OCI-LY3 (cell line): ENCODE data around the gene CYB5D1.

Source experiments
- H2AFZ ChIP-seq: fragments of 200-600, 300-600 bp; shearing (Covaris generic); 2 replicates; pipeline ENCODE4 v1.6.0; 2014; ENCODE audit warnings: antibody characterized with exemption, low read depth, low read length
- H3K27ac ChIP-seq: fragments of 200-600, 300-600 bp; sonication (generic); 2 replicates; pipeline ENCODE4 v1.5.1; 2014; ENCODE audit warnings: mild to moderate bottlenecking, low read length, moderate library complexity, mixed read lengths
- H3K27me3 ChIP-seq: fragments of 200-600, 300-600 bp; sonication (generic); 2 replicates; pipeline ENCODE4 v1.6.1; 2014; ENCODE audit warnings: low read depth, low read length, mixed read lengths
- H3K36me3 ChIP-seq: fragments of 200-600, 300-600 bp; sonication (generic); replicated peaks from 2 replicates; pipeline ENCODE3; 2014; ENCODE audit warnings: low read depth, low read length, mixed read lengths
- H3K4me1 ChIP-seq: fragments of 300-600, 200-600 bp; sonication (generic); 2 replicates; pipeline ENCODE4 v1.6.1; 2014; ENCODE audit warnings: low read length, mixed read lengths
- H3K4me2 ChIP-seq: fragments of 200-600, 300-600 bp; sonication (generic); 2 replicates; pipeline ENCODE4 v1.6.1; 2014; ENCODE audit warnings: low read length, mixed read lengths
- H3K4me3 ChIP-seq: fragments of 300-600, 200-600 bp; sonication (generic); 2 replicates; pipeline ENCODE4 v1.5.1; 2014; ENCODE audit warnings: antibody characterized with exemption, mild to moderate bottlenecking, low read length, moderate library complexity
- H3K79me2 ChIP-seq: fragments of 300-600, 200-600 bp; shearing (Covaris generic); 2 replicates; pipeline ENCODE4 v1.6.1; 2014; ENCODE audit warnings: mild to moderate bottlenecking, low read length, mixed read lengths
- H3K9ac ChIP-seq: fragments of 300-600, 200-600 bp; shearing (Covaris generic); 2 replicates; pipeline ENCODE4 v1.6.0; 2014; ENCODE audit warnings: mild to moderate bottlenecking, low read length, moderate library complexity
- H3K9me3 ChIP-seq: fragments of 200-600, 300-600 bp; shearing (Covaris generic); 2 replicates; pipeline ENCODE4 v1.6.1; 2014; ENCODE audit warnings: low read length, mixed read lengths; ENCODE audit not compliant: insufficient read depth
- H4K20me1 ChIP-seq: fragments of 200-600, 300-600 bp; sonication (generic); 2 replicates; pipeline ENCODE4 v1.6.1; 2016; ENCODE audit warnings: low read length, mixed read lengths; ENCODE audit not compliant: insufficient read depth
- CTCF ChIP-seq: fragments of 200-600, 300-600 bp; sonication (generic); IDR thresholded peaks from 2 replicates; pipeline ENCODE4 v1.5.1; 2014; ENCODE audit warnings: antibody characterized with exemption, low read length, low read depth
- EZH2phosphoT487 ChIP-seq: fragments of 200-600 bp; shearing (Covaris generic); IDR thresholded peaks from 2 replicates; pipeline ENCODE4 v1.6.1; 2018; ENCODE audit warnings: antibody characterized with exemption, mixed run types, low read depth

Gene CYB5D1

DNA sequence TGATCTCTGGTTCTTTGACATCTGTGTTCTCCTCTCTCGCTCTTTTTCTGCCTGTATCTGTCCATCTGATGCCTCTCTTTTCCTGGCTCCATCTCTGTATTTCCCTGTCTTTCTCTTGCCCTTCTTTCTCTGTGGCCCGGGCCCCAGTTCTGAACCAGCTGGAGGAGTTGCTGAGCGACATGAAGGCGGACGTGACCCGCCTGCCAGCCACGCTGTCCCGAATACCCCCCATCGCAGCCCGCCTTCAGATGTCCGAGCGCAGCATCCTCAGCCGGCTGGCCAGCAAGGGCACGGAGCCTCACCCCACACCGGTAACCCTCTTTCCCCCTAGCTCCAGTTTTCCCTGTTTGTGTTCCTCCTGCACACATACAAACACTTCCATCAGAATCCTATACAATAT is 52.5 kb downstream of the CYB5D1 start:
- Histone ChIP-seq H3K4me1 (peaks cover 7% of the 10 kb centered on the region; the same call in 1 of the 2 replicates), H3K4me2 (no peak overlapping the region), H3K36me3 (peaks cover 2% of the 10 kb centered on the region), H2AFZ (no peak overlapping the region), H3K4me3 (no peak overlapping the region), H3K9me3 (no peaks in the 10 kb centered on the region), H3K27me3 (no peaks in the 10 kb centered on the region), H3K79me2 (no peaks in the 10 kb centered on the region), H3K9ac (no peak overlapping the region), H3K27ac (no peak overlapping the region), H4K20me1 (no peaks in the 10 kb centered on the region)
- no peak for TF ChIP-seq EZH2phosphoT487
- TF ChIP-seq CTCF, result no peak

DNA sequence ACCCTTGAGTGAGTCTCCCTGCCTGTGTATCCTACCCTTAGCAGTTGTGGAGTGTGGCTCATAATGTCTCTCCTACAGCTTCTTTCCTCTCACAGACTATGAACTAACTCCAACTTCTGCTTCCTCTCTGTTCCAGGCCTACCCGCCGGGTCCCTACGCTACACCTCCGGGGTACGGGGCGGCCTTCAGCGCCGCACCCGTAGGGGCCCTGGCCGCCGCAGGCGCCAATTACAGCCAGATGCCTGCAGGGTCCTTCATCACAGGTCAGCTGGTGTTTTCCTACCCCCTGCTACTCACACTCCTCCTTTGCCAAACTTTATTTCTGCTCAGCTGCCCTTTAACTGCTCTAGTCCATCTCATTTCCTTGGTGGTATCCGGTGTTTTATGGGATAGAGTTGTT is 52.9 kb downstream of the CYB5D1 start:
- no peaks in the 10 kb centered on the region for H3K9me3 ChIP-seq
- no peak overlapping the region for H3K27ac ChIP-seq
- H2AFZ ChIP-seq, result no peak overlapping the region
- no peak overlapping the region for H3K4me3 ChIP-seq
- H3K36me3 ChIP-seq, result peaks cover 2% of the 10 kb centered on the region
- H4K20me1 ChIP-seq, result no peaks in the 10 kb centered on the region
- H3K4me2 ChIP-seq, result no peak overlapping the region
- no peaks in the 10 kb centered on the region for H3K27me3 ChIP-seq
- TF ChIP-seq EZH2phosphoT487 (no peak), CTCF (no peak)
- H3K4me1 ChIP-seq, result peaks cover 7% of the 10 kb centered on the region; the same call in 1 of the 2 replicates
- H3K79me2 ChIP-seq, result no peaks in the 10 kb centered on the region
- no peak overlapping the region for H3K9ac ChIP-seq

- Histone ChIP-seq H3K27me3 (no peaks in the 10 kb centered on the region), H3K9me3 (no peaks in the 10 kb centered on the region), H3K4me2 (no peak overlapping the region), H3K9ac (no peak overlapping the region), H3K79me2 (no peaks in the 10 kb centered on the region), H3K27ac (no peak overlapping the region), H3K4me1 (peaks cover 8% of the 10 kb centered on the region; the same call in 1 of the 2 replicates), H3K36me3 (peaks cover 2% of the 10 kb centered on the region), H3K4me3 (no peak overlapping the region), H2AFZ (no peak overlapping the region), H4K20me1 (no peaks in the 10 kb centered on the region)
- TF ChIP-seq CTCF (no peak), EZH2phosphoT487 (no peak)
Observed at GRCh38 chr17:7911116-7911515, 53.3 kb downstream of the CYB5D1 start.
